T47D (cell line): ENCODE measurements around the gene LEKR1.
"Not testable (repeated sequence)": the region's sequence is repeated elsewhere in the genome, so short reads cannot be mapped to it uniquely, and the experiment has no call there.

ENCODE experiments used
- DNase-seq, 2 experiments: peaks; one replicate each; pipeline versions ENCODE4 v3.0.0 to v3.0.0-alpha.2; 2011 to 2012; ENCODE audit warnings: low read depth in 1 of 2, low spot score in 1 of 2
- JUND ChIP-seq: IDR thresholded peaks from 2 replicates; pipeline ENCODE4 v1.6.1; 2012; ENCODE audit warnings: low read depth
- in situ Hi-C: cut with HindIII; loops from 2 replicates; pipeline ENCODE4 v1.10.0; 2016; ENCODE audit warnings: low sequenced_read_pairs, low pct_unique_long_range_greater_than_20kb

The LEKR1 gene

GRCh38 chr3:156793400-156793799, 32.8 kb upstream of the LEKR1 start:
- TF ChIP-seq JUND: no peak
- in situ Hi-C loops: no loop called here
- no peak for DNase-seq

DNA sequence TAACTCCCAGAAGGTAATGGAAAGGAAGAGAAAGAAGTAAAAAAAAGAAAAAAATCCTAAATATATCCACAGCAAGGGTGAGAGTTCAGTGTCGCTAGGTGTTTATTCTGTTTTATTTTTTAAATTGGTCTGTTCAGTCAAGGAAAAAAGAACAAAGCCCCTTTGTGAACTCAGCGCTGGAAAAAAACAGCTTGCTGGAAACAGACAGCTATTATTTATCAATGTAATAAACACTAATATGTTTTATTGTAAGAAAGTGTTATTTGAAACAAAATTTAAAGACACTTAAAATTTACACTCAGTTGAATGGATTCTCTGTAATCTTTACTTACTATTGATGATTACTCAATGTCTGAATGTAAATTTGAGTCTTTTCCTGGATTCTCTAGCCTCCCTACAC, 32.3 kb upstream of the LEKR1 start:
- no peak for DNase-seq
- TF ChIP-seq JUND: no peak
- in situ Hi-C loops: no loop called here

DNA sequence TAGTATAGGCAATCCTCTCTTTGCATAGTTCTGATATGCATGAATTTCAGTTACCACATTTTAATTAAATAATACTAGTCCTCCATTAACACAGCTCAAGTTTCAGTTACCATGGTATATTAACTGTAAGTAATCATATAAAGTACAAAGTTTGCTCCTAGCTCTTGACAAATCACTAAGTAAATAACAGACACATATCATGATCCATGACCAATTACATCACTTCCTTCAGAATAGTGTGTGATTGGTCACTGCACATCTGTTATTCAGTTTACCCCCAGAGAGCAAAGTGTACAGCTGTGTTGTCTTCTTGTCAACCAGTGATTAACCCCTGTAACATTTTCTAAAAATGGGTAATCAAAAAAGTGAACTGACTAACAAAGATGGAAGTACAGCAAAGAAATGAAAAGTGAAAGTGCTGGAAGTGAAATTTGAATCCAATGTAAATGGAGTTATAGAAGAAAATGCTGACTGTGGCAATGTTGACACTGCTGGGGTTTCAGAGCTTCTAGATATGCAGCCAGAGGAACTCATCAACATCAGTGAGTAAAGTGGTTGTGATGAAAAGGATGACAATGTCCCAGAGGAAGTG, 30.2 kb upstream of the LEKR1 start:
- in situ Hi-C loops: no loop called here

DNA sequence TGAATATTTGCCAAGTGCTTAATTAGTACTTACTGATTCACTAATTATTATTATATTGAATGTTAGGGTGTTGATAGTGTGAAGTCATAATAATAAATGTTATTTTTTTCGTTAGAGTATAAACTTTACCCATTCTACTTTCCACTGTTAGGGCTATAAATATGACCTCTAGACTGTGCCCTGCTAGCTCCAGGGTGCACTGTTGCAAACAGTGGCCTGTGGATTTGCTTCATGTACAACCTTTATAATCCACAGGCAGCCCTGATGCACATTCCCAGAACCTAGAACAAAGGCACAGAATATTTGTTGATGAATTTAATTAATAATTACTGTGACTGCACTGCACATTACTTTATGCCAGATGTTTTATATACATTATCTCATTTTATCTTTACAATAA, 28.8 kb upstream of the LEKR1 start:
- in situ Hi-C loops: no loop called here
- DNase-seq: no peak
- no peak for TF ChIP-seq JUND

More for the DNA sequence above, 30.2 kb upstream of the LEKR1 start:
- TF ChIP-seq JUND: no peak
- no peak for DNase-seq

DNA sequence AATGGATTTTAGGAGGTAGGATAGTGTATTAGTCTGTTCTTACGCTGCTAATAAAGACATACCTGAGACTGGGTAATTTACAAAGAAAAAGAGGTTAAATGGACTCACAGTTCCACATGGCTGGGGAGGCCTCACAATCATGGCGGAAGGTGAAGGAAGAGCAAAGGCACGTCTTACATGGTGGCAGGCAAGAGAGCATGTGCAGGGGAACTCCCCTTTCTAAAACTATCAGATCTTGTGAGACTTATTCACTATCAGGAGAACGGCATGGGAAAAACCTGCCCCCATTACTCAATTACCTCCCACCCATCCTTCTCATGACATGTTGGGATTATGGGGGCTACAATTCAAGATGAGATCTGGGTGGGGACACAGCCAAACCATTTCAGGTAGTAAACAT, 25.9 kb upstream of the LEKR1 start:
- DNase-seq, in situ Hi-C loops: not testable (repeated sequence)

GRCh38 chr3:156801746-156802145, 24.4 kb upstream of the LEKR1 start:
- peak in 1 of 2 experiments; percentile 86 for DNase-seq
- in situ Hi-C loops: no loop called here
- no peak for TF ChIP-seq JUND

- in situ Hi-C loops: no loop called here
- TF ChIP-seq JUND: no peak
- no peak for DNase-seq
Measured at GRCh38 chr3:156802821-156803606, 23.1 kb upstream of the LEKR1 start.

- in situ Hi-C loops: no loop called here
- no peak for DNase-seq
- no peak for TF ChIP-seq JUND
Measured at GRCh38 chr3:156803952-156804741, 22.0 kb upstream of the LEKR1 start.

DNA sequence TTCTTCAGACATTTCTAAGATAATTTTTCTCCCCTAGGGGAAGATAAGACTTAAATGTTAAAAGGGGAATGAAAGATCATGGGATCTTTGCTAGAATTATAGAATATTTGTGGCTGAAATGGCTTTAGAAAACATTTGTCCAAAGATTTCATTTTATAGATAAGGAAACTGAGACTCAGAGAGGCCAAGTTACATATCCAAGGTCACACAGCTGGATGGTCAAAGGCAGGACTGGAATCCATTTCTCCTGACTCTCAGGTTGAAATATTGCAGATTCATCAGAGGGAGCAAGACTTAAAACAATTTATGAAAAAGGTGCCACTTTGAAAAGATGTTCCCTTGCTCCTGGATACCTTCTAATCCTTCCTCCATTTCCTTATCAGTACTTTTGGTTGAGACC, 19.5 kb upstream of the LEKR1 start:
- TF ChIP-seq JUND: no peak
- in situ Hi-C loops: no loop called here
- no peak for DNase-seq

DNA sequence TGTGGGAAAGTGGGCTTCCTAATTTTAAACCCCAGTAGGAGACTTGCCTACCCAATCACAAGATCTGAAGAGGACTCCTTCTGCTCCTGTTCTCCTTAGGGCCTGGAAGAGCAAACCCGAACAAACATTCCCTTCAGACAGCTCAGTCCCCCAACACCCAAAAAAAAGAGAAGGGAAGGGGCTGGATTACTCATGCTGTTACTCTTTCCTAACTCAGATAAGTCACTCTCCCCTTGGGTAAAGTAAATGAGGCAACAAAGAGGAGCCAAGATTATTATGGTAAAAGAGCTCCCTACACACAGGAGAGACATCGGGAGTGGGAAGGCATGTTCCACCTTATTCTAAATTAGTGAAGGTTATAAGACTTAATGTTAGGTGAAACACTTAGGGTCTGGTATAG, 18.1 kb upstream of the LEKR1 start:
- DNase-seq: no peak
- in situ Hi-C loops: no loop called here
- TF ChIP-seq JUND: no peak

- in situ Hi-C loops: no loop called here
- DNase-seq: no peak
- TF ChIP-seq JUND: no peak
Measured at GRCh38 chr3:156811089-156811862, 14.9 kb upstream of the LEKR1 start.

GRCh38 chr3:156812521-156813335, 13.4 kb upstream of the LEKR1 start:
- DNase-seq: peak; percentile 35 to 76
- TF ChIP-seq JUND: peak; percentile 48; the same call in 1 of the 2 replicates
- in situ Hi-C loops: no loop called here
